Calu3 (cell line): ENCODE results near the gene CWH43. TPM values are rescaled to one million over a fixed set of nuclear protein-coding genes. Genes with fewer than 3 reads are reported as not detected.
"Not testable (repeated sequence)": the region's sequence is repeated elsewhere in the genome, so short reads cannot be mapped to it uniquely, and the experiment has no call there.

Experiments used
- BruUV-seq: library from RNA; stranded (reverse); fragments of 400-500 nt; replicated peaks from 2 replicates; lab custom pipeline; 2021; lab: Mats Ljungman, UMichigan
- CTCF ChIA-PET: fragments of 300-600 bp; sonication (Branson Sonifier 250); formaldehyde crosslinking; loops from one replicate; lab custom pipeline; 2022; ENCODE audit warnings: antibody characterized with exemption; lab: Charles Lee
- DNase-seq: peaks from one replicate; pipeline ENCODE4 v3.0.0; 2022
- H3K27ac Mint-ChIP-seq: one replicate; pipeline ENCODE4 v1.8.0; 2022; ENCODE audit warnings: mixed read lengths; ENCODE audit not compliant: unreplicated experiment
- H3K27me3 Mint-ChIP-seq: one replicate; pipeline ENCODE4 v1.8.0; 2022; ENCODE audit warnings: mixed read lengths; ENCODE audit not compliant: unreplicated experiment
- H3K36me3 Mint-ChIP-seq: one replicate; pipeline ENCODE4 v1.8.0; 2022; ENCODE audit warnings: mild to moderate bottlenecking, moderate library complexity, mixed read lengths; ENCODE audit not compliant: insufficient read depth, unreplicated experiment
- H3K4me1 Mint-ChIP-seq: one replicate; pipeline ENCODE4 v1.8.0; 2022; ENCODE audit warnings: mild to moderate bottlenecking, low read depth, mixed read lengths; ENCODE audit not compliant: unreplicated experiment
- H3K4me3 Mint-ChIP-seq: one replicate; pipeline ENCODE4 v1.8.0; 2022; ENCODE audit warnings: mild to moderate bottlenecking, low read depth, moderate library complexity, mixed read lengths; ENCODE audit not compliant: unreplicated experiment
- H3K9me3 Mint-ChIP-seq: one replicate; pipeline ENCODE4 v1.8.0; 2022; ENCODE audit warnings: low read depth, mixed read lengths; ENCODE audit not compliant: unreplicated experiment
- intact Hi-C: fragments of 100-400 bp; cut with micrococcal nuclease; formaldehyde crosslinking; loops from one replicate; pipeline ENCODE4 v1.10.0; 2022; ENCODE audit not compliant: unreplicated experiment
- total RNA-seq: library from RNA; stranded (reverse); gene quantifications from 2 replicates; pipeline ENCODE4 v1.2.3, GENCODE V29; 2022
- TF ChIP-seq, protein P1 (sequence below): fragments of 200-600 bp; IDR thresholded peaks from one replicate; pipeline ENCODE4 v1.8.0; 2022; ENCODE audit warnings: antibody characterized with exemption; ENCODE audit not compliant: unreplicated experiment

Gene CWH43
- total RNA-seq, 1 experiment from 2014 or later = not detected

DNA sequence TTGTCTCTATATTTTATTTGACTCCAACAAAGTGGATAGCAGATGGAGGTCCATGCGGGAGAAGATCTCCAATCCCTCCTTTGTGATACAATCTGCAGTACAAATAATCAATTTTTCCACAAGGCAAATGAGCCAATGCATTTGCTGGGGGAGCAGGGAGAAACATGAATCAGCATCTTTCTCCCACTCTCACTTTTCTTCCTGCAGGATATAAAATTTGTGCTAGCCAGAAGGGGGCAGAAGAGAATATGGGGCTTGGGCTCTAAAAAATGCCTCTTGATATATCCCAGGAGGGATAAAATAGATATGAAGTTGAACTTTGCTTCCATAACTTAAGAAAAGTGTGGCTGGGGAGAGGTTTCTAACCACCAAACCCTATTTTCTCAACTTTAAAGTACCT is 38.3 kb upstream of the CWH43 start:
- DNase-seq = no peak
- TF ChIP-seq, protein P1, sequence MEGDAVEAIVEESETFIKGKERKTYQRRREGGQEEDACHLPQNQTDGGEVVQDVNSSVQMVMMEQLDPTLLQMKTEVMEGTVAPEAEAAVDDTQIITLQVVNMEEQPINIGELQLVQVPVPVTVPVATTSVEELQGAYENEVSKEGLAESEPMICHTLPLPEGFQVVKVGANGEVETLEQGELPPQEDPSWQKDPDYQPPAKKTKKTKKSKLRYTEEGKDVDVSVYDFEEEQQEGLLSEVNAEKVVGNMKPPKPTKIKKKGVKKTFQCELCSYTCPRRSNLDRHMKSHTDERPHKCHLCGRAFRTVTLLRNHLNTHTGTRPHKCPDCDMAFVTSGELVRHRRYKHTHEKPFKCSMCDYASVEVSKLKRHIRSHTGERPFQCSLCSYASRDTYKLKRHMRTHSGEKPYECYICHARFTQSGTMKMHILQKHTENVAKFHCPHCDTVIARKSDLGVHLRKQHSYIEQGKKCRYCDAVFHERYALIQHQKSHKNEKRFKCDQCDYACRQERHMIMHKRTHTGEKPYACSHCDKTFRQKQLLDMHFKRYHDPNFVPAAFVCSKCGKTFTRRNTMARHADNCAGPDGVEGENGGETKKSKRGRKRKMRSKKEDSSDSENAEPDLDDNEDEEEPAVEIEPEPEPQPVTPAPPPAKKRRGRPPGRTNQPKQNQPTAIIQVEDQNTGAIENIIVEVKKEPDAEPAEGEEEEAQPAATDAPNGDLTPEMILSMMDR = no peak
- Mint-ChIP-seq H3K27ac (no peak overlapping the region), H3K36me3 (peaks cover 6% of the 10 kb centered on the region), H3K9me3 (no peaks in the 10 kb centered on the region), H3K4me3 (no peak overlapping the region), H3K27me3 (no peaks in the 10 kb centered on the region), H3K4me1 (peaks cover 44% of the 10 kb centered on the region)
- CTCF ChIA-PET = no interaction called here
- no TSS peak for BruUV-seq
- intact Hi-C loops = no loop called here

DNA sequence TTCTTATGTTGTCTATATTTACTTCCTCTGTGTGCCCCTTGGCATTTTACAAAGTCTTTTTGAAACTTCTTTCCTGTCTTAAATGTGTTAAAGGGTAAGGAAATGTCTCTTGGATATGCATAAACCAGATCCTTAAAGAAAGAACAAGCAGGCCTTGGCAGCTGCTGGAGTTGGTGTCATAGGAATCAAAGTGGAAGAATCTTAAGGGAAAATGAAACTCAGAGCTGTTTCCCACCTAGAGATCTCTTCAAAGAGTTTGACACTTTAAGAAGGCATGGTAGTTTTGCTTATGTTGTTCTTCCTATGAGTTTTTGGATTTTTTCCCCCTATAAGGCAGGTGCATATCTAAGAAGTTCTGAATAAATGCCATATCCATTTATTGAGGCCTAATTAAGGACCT is 37.0 kb upstream of the CWH43 start:
- no peak overlapping the region for H3K27ac Mint-ChIP-seq
- TF ChIP-seq, protein P1 = no peak
- H3K4me1 Mint-ChIP-seq = peaks cover 37% of the 10 kb centered on the region
- BruUV-seq = no TSS peak
- no peaks in the 10 kb centered on the region for H3K27me3 Mint-ChIP-seq
- H3K9me3 Mint-ChIP-seq = no peaks in the 10 kb centered on the region
- no peak for DNase-seq
- intact Hi-C loops = no loop called here
- H3K4me3 Mint-ChIP-seq = no peak overlapping the region
- H3K36me3 Mint-ChIP-seq = peaks cover 5% of the 10 kb centered on the region
- CTCF ChIA-PET = no interaction called here

- intact Hi-C loops = no loop called here
- Mint-ChIP-seq H3K27ac (no peak overlapping the region), H3K9me3 (no peaks in the 10 kb centered on the region), H3K36me3 (peaks cover under 1% of the 10 kb centered on the region), H3K4me1 (peaks cover 37% of the 10 kb centered on the region), H3K4me3 (no peak overlapping the region), H3K27me3 (no peaks in the 10 kb centered on the region)
- CTCF ChIA-PET = no interaction called here
- DNase-seq = no peak
- BruUV-seq = no TSS peak
- TF ChIP-seq, protein P1 = no peak
Observed at GRCh38 chr4:48949518-48950219, 36.4 kb upstream of the CWH43 start.

- Mint-ChIP-seq H3K4me1 (peaks cover 58% of the 10 kb centered on the region), H3K27me3 (no peaks in the 10 kb centered on the region), H3K9me3 (no peaks in the 10 kb centered on the region), H3K4me3 (no peak overlapping the region), H3K27ac (peak overlapping the region; percentile 77), H3K36me3 (peaks cover 9% of the 10 kb centered on the region)
- CTCF ChIA-PET = interaction anchor here (1.3 kb wide), 1 partner anchor 10 kb away, joined by 7 read pairs; no protein-coding TSS in a partner anchor
- BruUV-seq = no TSS peak
- TF ChIP-seq, protein P1 = no peak
- no peak for DNase-seq
- intact Hi-C loops = no loop called here
Observed at GRCh38 chr4:48954314-48954713, 31.8 kb upstream of the CWH43 start.

- CTCF ChIA-PET = interaction anchor here (1.2 kb wide), 1 partner anchor 13 kb away, joined by 5 read pairs; no protein-coding TSS in a partner anchor
- peaks cover 63% of the 10 kb centered on the region for H3K4me1 Mint-ChIP-seq
- intact Hi-C loops, H3K27me3 Mint-ChIP-seq, BruUV-seq, H3K9me3 Mint-ChIP-seq, H3K36me3 Mint-ChIP-seq, H3K27ac Mint-ChIP-seq, DNase-seq, H3K4me3 Mint-ChIP-seq: not testable (repeated sequence)
Observed at GRCh38 chr4:48957366-48957765, 28.7 kb upstream of the CWH43 start.
